Aortic smooth muscle cell (primary cell): Measurements from ENCODE around the gene C22orf31. TPM values are rescaled to one million over a fixed set of nuclear protein-coding genes. Genes with fewer than 3 reads are reported as not detected.

Experiments used
- total RNA-seq: library from RNA; depleted of rRNA; stranded (reverse); fragments of >200 nt; gene quantifications from 2 replicates; pipeline ENCODE4 v1.2.3, GENCODE V29; 2014

The C22orf31 gene
- total RNA-seq, result not detected in 2 replicates

GRCh38 chr22:29061773-29062172, at the start of gene C22orf31:
Gene C22orf31 (minus strand): TSS chr22:29061831. CDS start chr22:29061792, 39 bp downstream.

GRCh38 chr22:29072979-29073617, 11.5 kb upstream of the C22orf31 start, which contains the start of gene KREMEN1:
Gene KREMEN1 (plus strand): TSS chr22:29073035. CDS start chr22:29073131, 96 bp downstream.

Other genes with a start within 250 kb of the C22orf31 start
- 2.3 and 2.4 TPM in 2 replicates for gene ZNRF3, start 178.3 kb downstream of the C22orf31 start, total RNA-seq
- gene KREMEN1, start 11.2 kb upstream of the C22orf31 start, total RNA-seq, result 1.1 and 1.3 TPM in 2 replicates
- gene EMID1, start 144.1 kb upstream of the C22orf31 start, total RNA-seq, result not detected in 2 replicates
- gene RHBDD3, start 206.2 kb upstream of the C22orf31 start, total RNA-seq, result 14.8 and 18.4 TPM in 2 replicates
- gene EWSR1, start 206.4 kb upstream of the C22orf31 start, total RNA-seq, result 136 and 166 TPM in 2 replicates
- gene GAS2L1, start 244.8 kb upstream of the C22orf31 start, total RNA-seq, result 10.1 and 10.8 TPM in 2 replicates